Naive thymus-derived CD8-positive, alpha-beta T cell (primary cell): ENCODE data around the gene TFEC. TPM values are rescaled to one million over a fixed set of nuclear protein-coding genes. Genes with fewer than 3 reads are reported as not detected.
"Not testable (repeated sequence)": the region's sequence is repeated elsewhere in the genome, so short reads cannot be mapped to it uniquely, and the experiment has no call there.

Experiments
- ATAC-seq, 2 donors: fragments of 150-1000 bp; cut with Tn5 transposase in 1 of 2; sonication (Bioruptor Pico), chemical (Tn5 transposase) in 1 of 2; 1 replicate in 1 of 2; 2 replicates in 1 of 2; pipeline ENCODE4 v1.10.0; 2021; ENCODE audit warnings: mild to moderate bottlenecking in 2 of 2, moderate library complexity in 2 of 2
- POLR2A ChIA-PET: fragments of 350-600 bp; sonication (Branson Sonifier 250); formaldehyde crosslinking; loops from one replicate; lab custom pipeline; 2021; ENCODE audit warnings: antibody characterized with exemption; lab: Charles Lee
- DNase-seq, 10 donors: peaks; one replicate each; pipeline versions ENCODE4 v3.0.0 to v3.0.0-alpha.2; 2020 to 2022
- H3K27ac Mint-ChIP-seq, 10 donors: one replicate each; pipeline ENCODE4 v1.8.0; 2020 to 2022; ENCODE audit warnings: mild to moderate bottlenecking in 10 of 10, mixed read lengths in 10 of 10, moderate library complexity in 4 of 10, inconsistent platforms in 1 of 10
- H3K27me3 Mint-ChIP-seq, 5 donors: one replicate each; pipeline ENCODE4 v1.8.0; 2021 to 2022; ENCODE audit warnings: mixed read lengths in 5 of 5
- H3K36me3 Mint-ChIP-seq, 3 donors: one replicate each; pipeline ENCODE4 v1.8.0; 2020 to 2022; ENCODE audit warnings: mixed read lengths in 3 of 3, mild to moderate bottlenecking in 2 of 3, inconsistent platforms in 1 of 3
- H3K4me1 Mint-ChIP-seq, 4 donors: one replicate each; pipeline ENCODE4 v1.8.0; 2021 to 2022; ENCODE audit warnings: mixed read lengths in 4 of 4
- H3K4me3 Mint-ChIP-seq, 10 donors: one replicate each; pipeline ENCODE4 v1.8.0; 2020 to 2022; ENCODE audit warnings: mild to moderate bottlenecking in 10 of 10, mixed read lengths in 10 of 10, moderate library complexity in 6 of 10, inconsistent platforms in 1 of 10
- H3K9me3 Mint-ChIP-seq, 9 donors: one replicate each; pipeline ENCODE4 v1.8.0; 2020 to 2022; ENCODE audit warnings: mixed read lengths in 9 of 9, mild to moderate bottlenecking in 3 of 9, inconsistent platforms in 1 of 9, moderate library complexity in 1 of 9
- polyA plus RNA-seq, 3 donors: library from polyadenylated mRNA; unstranded; fragments of 300-500 nt; fragmentation: Illumina TruSeq; gene quantifications; one replicate each; pipeline ENCODE4 v1.2.3, GENCODE V29; 2021
- total RNA-seq, 8 experiments: library from RNA in 2 of 8; stranded (reverse) in 2 of 8; gene quantifications; one replicate each; pipeline ENCODE4 v1.2.3 and lab custom pipeline; 2021 to 2026

Gene TFEC
- total and polyA plus RNA-seq, 5 experiments from 2014 or later = 0.83 to 0.96 TPM; not detected in 3

DNA sequence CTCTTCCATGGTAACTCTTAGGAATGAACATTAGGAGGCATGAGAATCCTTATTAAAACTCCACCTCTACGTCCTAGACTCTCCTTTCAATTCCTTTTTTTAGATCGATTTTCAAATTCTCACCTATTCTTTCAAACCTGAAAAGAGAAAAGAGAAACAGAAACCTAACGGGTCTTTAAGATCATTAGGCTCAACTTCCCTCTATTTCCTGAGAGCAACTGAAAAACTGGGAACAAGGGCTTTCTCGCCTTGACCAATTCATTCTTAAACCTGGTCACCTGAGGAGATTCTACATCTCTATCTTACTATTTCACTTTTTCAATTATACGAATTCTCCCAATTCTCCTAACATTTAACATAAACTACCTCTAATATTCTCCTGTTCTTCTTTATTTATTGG is 2.8 kb downstream of the TFEC start:
- Mint-ChIP-seq H3K36me3 (no peaks in the 10 kb centered on the region), H3K9me3 (no peaks in the 10 kb centered on the region), H3K4me3 (peak overlapping the region in 1 of 10 donors; percentile 63), H3K27ac (no peak overlapping the region), H3K4me1 (peaks cover 0 to 1% (median 0%) of the 10 kb centered on the region in 4 donors), H3K27me3 (peaks cover 3 to 10% (median 3%) of the 10 kb centered on the region in 5 donors)
- POLR2A ChIA-PET = no interaction called here
- no peak for ATAC-seq
- DNase-seq = no peak

DNA sequence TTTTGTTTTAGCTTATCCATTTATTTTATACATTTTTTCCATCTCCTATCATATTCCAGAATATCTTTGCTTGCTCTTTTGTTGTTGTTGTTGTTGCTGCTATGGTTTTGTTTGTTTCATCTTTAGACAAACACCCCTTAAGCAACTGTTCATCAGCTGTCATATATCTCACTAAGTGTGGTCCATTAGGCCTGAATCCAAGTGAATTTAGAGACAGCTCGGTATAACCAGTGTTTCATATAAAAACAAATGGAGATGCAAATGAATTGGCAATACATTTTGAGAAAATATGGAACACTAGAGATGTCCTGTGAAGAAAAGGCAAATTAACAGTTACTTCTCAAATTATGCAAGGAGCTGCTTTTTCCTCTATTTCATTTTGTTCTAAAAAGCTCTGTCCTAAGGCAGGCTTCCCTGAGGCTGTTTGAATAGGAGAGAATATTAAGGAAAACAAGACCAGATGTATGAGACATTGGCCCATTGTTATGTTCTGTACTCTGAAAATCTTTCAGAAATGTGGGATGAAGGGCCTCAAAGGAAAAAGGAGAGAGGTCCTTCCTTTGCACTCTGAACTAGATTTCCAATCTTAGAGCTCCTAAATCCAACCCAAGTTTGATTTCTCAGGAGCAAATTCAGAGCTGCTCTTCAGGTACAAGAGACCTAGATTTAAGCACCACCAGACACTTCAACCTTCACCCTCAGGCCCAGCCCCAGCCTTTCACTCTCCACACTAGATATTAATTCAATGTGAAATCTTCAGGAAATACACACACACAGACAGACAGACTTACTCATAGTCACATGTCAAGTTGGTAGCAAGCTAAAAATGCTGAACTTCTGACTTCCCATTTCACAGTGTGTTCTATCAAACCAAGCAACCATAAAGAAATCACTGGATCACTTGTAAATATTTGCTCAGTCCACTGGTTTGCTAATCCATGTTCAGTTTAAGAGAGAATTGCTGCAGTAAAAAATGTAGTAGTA is 5.4 kb downstream of the TFEC start:
- peaks cover 0 to 9% (median 3%) of the 10 kb centered on the region in 5 donors for H3K27me3 Mint-ChIP-seq
- no peak overlapping the region for H3K4me3 Mint-ChIP-seq
- H3K27ac Mint-ChIP-seq = no peak overlapping the region
- H3K4me1 Mint-ChIP-seq = peaks cover 0 to 1% (median 0%) of the 10 kb centered on the region in 4 donors
- ATAC-seq (no peak), DNase-seq (no peak)
- no peaks in the 10 kb centered on the region for H3K9me3 Mint-ChIP-seq
- no peaks in the 10 kb centered on the region for H3K36me3 Mint-ChIP-seq
- POLR2A ChIA-PET = no interaction called here

DNA sequence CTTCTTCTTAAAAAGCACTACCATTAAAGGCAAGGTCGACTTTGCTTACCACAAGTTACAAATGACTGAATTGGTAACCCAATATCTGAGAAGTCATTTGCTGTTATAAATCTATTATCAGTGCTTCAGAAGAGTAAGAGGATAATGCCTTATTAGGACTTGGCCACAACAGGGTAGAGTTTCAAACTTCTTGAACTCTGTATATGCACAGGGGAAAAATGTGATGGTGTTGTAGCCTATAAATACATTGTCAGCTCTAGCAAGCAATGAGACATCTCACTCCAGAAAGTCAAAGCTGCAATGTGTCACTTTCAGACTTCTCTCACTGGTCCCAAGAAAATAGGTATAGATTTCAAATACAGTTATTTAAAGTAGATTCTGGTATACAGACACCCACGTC is 9.3 kb downstream of the TFEC start:
- ATAC-seq = no peak

GRCh38 chr7:116018731-116019130 is 11.8 kb downstream of the TFEC start:
- Mint-ChIP-seq H3K27me3 (no peaks in the 10 kb centered on the region), H3K9me3 (no peaks in the 10 kb centered on the region), H3K36me3 (no peaks in the 10 kb centered on the region), H3K4me3 (no peak overlapping the region), H3K27ac (no peak overlapping the region), H3K4me1 (no peaks in the 10 kb centered on the region)
- POLR2A ChIA-PET = no interaction called here
- no peak for ATAC-seq
- no peak for DNase-seq

More for the DNA sequence above, 9.3 kb downstream of the TFEC start:
- Mint-ChIP-seq H3K36me3 (no peaks in the 10 kb centered on the region), H3K4me1 (no peaks in the 10 kb centered on the region), H3K9me3 (no peaks in the 10 kb centered on the region), H3K27ac (no peak overlapping the region), H3K27me3 (no peaks in the 10 kb centered on the region), H3K4me3 (no peak overlapping the region)
- DNase-seq = no peak
- POLR2A ChIA-PET = no interaction called here

- DNase-seq (no peak), ATAC-seq (no peak)
- Mint-ChIP-seq H3K27ac (no peak overlapping the region), H3K4me3 (no peak overlapping the region), H3K27me3 (no peaks in the 10 kb centered on the region), H3K36me3 (no peaks in the 10 kb centered on the region), H3K4me1 (no peaks in the 10 kb centered on the region), H3K9me3 (peaks cover 0 to 4% (median 0%) of the 10 kb centered on the region in 9 donors)
- POLR2A ChIA-PET = no interaction called here
Observed at GRCh38 chr7:116013675-116014074, 16.9 kb downstream of the TFEC start.

GRCh38 chr7:116011584-116011983 is 19.0 kb downstream of the TFEC start:
- peaks cover 0 to 5% (median 0%) of the 10 kb centered on the region in 9 donors for H3K9me3 Mint-ChIP-seq

DNA sequence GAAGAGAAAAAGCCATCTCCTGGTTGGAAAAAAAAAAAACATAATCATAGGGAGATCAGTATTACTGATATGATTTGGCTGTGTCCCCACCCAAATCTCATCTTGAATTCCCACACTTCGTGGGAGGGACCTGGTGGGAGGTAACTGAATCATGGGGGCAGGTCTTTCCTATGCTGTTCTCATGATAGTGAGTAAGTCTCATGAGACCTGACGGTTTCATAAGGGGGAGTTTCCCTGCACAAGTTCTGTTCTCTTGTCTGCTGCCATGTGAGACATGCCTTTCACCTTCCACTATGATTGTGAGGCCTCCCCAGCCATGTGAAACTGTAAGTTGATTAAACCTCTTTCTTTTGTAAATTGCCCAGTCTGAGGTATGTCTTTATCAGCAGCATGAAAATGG is 25.8 kb downstream of the TFEC start:
- DNase-seq, H3K4me3 Mint-ChIP-seq, H3K4me1 Mint-ChIP-seq, ATAC-seq, H3K36me3 Mint-ChIP-seq, POLR2A ChIA-PET, H3K27ac Mint-ChIP-seq, H3K27me3 Mint-ChIP-seq: not testable (repeated sequence)
- H3K9me3 Mint-ChIP-seq = peaks cover 0 to 20% (median 10%) of the 10 kb centered on the region in 9 donors

More at GRCh38 chr7:116011584-116011983, 19.0 kb downstream of the TFEC start:
- H3K27me3 Mint-ChIP-seq = no peaks in the 10 kb centered on the region
- no peak overlapping the region for H3K27ac Mint-ChIP-seq
- H3K4me3 Mint-ChIP-seq = no peak overlapping the region
- POLR2A ChIA-PET = no interaction called here
- DNase-seq (no peak), ATAC-seq (no peak)
- no peaks in the 10 kb centered on the region for H3K4me1 Mint-ChIP-seq
- no peaks in the 10 kb centered on the region for H3K36me3 Mint-ChIP-seq

GRCh38 chr7:115997221-115997620 is 33.3 kb downstream of the TFEC start:
- no peak for DNase-seq
- Mint-ChIP-seq H3K36me3 (no peaks in the 10 kb centered on the region), H3K27me3 (no peaks in the 10 kb centered on the region), H3K27ac (no peak overlapping the region), H3K4me1 (no peaks in the 10 kb centered on the region), H3K9me3 (peaks cover 0 to 14% (median 4%) of the 10 kb centered on the region in 9 donors), H3K4me3 (no peak overlapping the region)
- POLR2A ChIA-PET = no interaction called here
- ATAC-seq = no peak

DNA sequence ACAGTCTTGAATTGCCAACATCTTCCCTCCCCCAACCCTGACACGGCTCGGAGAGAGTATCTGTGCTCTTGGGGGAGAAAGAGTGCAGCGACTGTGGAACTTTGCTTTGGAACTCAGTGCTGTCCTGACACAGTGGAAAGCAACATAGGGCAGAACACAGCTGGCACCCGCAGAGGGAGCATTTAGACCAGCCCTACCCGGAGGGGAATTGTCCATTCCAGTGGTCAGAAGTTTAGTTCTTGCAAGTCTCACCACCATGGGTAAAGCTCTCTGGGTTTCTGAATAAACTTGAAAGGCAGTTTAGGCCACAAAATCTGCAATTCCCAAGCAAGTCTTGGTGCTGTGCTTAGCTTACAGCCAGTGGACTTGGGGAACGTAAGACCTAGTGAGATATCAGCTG is 34.9 kb downstream of the TFEC start:
- POLR2A ChIA-PET = no interaction called here
- DNase-seq = no peak

DNA sequence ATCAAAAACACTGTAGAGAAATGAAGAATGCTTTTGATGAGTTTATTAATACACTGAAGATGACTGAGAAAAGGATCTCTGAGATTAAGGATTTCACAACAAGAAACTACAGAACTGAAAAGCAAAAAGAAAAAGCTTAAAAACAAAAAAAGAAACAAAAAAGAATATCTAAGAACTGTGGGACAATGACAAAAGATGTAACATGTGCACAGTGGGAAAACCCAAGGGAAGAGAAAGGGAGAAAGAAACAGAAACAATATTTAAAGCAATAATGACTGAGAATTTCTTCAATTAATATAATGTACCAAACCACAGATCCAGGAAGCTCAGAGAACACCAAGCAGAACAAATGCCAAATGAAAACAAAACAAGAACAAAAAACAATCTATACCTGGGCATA is 42.2 kb downstream of the TFEC start:
- ATAC-seq (no peak), DNase-seq (no peak)
- H3K4me1 Mint-ChIP-seq = no peaks in the 10 kb centered on the region
- H3K9me3 Mint-ChIP-seq = peaks cover 0 to 12% (median 3%) of the 10 kb centered on the region in 9 donors
- POLR2A ChIA-PET = no interaction called here
- H3K27ac Mint-ChIP-seq = no peak overlapping the region
- H3K36me3 Mint-ChIP-seq = no peaks in the 10 kb centered on the region
- peaks cover 0 to 12% (median 0%) of the 10 kb centered on the region in 5 donors for H3K27me3 Mint-ChIP-seq
- no peak overlapping the region for H3K4me3 Mint-ChIP-seq

More for the DNA sequence above, 34.9 kb downstream of the TFEC start:
- H3K4me3 Mint-ChIP-seq = no peak overlapping the region
- peaks cover 0 to 13% (median 4%) of the 10 kb centered on the region in 9 donors for H3K9me3 Mint-ChIP-seq
- no peaks in the 10 kb centered on the region for H3K4me1 Mint-ChIP-seq
- H3K27ac Mint-ChIP-seq = no peak overlapping the region
- peaks cover 0 to under 1% (median 0%) of the 10 kb centered on the region in 5 donors for H3K27me3 Mint-ChIP-seq
- ATAC-seq = no peak
- H3K36me3 Mint-ChIP-seq = no peaks in the 10 kb centered on the region

- DNase-seq (no peak), ATAC-seq (no peak)
- no peaks in the 10 kb centered on the region for H3K36me3 Mint-ChIP-seq
- peaks cover 0 to 12% (median 0%) of the 10 kb centered on the region in 9 donors for H3K9me3 Mint-ChIP-seq
- POLR2A ChIA-PET = no interaction called here
- H3K4me3 Mint-ChIP-seq = no peak overlapping the region
- H3K27me3 Mint-ChIP-seq = peaks cover 0 to 12% (median 0%) of the 10 kb centered on the region in 5 donors
- no peaks in the 10 kb centered on the region for H3K4me1 Mint-ChIP-seq
- no peak overlapping the region for H3K27ac Mint-ChIP-seq
Observed at GRCh38 chr7:115987486-115987885, 43.1 kb downstream of the TFEC start.

DNA sequence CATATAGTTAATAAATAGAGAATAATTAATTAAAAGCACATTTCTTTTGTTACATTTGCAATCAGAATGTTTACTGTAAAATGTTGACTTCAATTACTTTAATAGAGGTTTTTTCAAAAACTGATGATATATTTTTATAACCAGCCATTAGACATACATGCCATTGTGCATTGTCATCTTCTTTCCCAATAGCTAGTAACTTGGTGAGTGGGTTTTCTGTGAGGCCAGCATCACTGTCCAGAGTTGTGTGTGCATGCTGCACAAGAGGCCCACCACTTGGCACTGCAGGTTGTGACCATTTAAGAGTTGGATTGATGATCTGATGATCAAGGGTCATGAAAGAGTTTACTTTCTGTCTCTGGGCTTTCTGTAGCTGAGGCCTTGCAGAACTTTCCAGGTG is 46.5 kb downstream of the TFEC start:
- H3K4me1 Mint-ChIP-seq = no peaks in the 10 kb centered on the region
- H3K4me3 Mint-ChIP-seq = no peak overlapping the region

DNA sequence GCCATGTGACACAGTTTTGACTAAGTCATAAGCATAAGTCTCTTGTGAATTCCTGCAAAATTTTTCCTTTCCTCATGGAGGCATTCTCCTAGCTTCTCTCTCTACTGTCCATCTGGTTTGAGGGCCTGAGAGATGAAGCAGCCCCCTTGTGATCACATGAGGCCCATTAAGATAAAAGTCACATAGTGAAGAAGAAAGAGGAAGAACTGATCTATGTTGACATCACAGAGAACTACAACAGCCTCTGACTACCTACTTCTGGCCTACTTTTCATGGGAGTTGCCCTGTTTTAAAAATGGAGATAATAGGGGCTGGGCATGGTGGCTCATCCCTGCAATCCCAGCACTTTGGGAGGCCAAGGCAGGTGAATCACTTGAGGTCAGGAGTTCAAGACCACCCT is 50.4 kb downstream of the TFEC start:
- Mint-ChIP-seq H3K36me3 (no peaks in the 10 kb centered on the region), H3K27me3 (peaks cover 0 to 6% (median 0%) of the 10 kb centered on the region in 5 donors), H3K27ac (no peak overlapping the region), H3K4me3 (no peak overlapping the region), H3K9me3 (peaks cover 0 to 8% (median 0%) of the 10 kb centered on the region in 9 donors), H3K4me1 (no peaks in the 10 kb centered on the region)
- ATAC-seq (no peak), DNase-seq (no peak)
- POLR2A ChIA-PET = no interaction called here

More for the DNA sequence above, 46.5 kb downstream of the TFEC start:
- peaks cover 0 to 20% (median 0%) of the 10 kb centered on the region in 9 donors for H3K9me3 Mint-ChIP-seq
- POLR2A ChIA-PET = no interaction called here
- no peaks in the 10 kb centered on the region for H3K36me3 Mint-ChIP-seq
- peaks cover 0 to 11% (median 0%) of the 10 kb centered on the region in 5 donors for H3K27me3 Mint-ChIP-seq
- DNase-seq (no peak), ATAC-seq (no peak)
- no peak overlapping the region for H3K27ac Mint-ChIP-seq
